ENCODE results near the gene SUPT4H1.

GRCh38 chr17:58316260-58316960 lies 35.6 kb downstream of the SUPT4H1 start:
- no peak for TF ChIP-seq ZNF274 (IDR thresholded peaks at IDR 0.05; ENCODE audit: borderline replicate concordance, low read depth, low read length)
- TF ChIP-seq EZH2 (IDR thresholded peaks at IDR 0.05; ENCODE audit: borderline replicate concordance, low read depth, low read length) = no peak
- TF ChIP-seq ZNF184 (CRISPR knock-in tag; IDR thresholded peaks at IDR 0.05) = no peak
- no peak for TF ChIP-seq ATF1 (CRISPR knock-in tag; IDR thresholded peaks at IDR 0.05)
- TF ChIP-seq ATF1 (tag; IDR thresholded peaks at IDR 0.05) = no peak
